SK-N-SH (cell line): Measurements from ENCODE around the gene CELF5.

ENCODE experiments used
- CHD2 ChIP-seq: fragments of 150-350 bp; IDR thresholded peaks from 2 replicates; pipeline ENCODE4 v1.6.1; 2018; ENCODE audit warnings: low read length; ENCODE audit not compliant: partially characterized antibody
- CTCF ChIP-seq: fragments of 200-600 bp; sonication (generic); IDR thresholded peaks from 2 replicates; pipeline ENCODE4 v1.6.1; 2017; ENCODE audit warnings: antibody characterized with exemption, mild to moderate bottlenecking, moderate library complexity
- EP300 ChIP-seq, 2 experiments: IDR thresholded peaks; 2 replicates each; pipeline versions ENCODE4 v1.4.0 to v1.6.1; 2012; ENCODE audit warnings: borderline replicate concordance in 1 of 2, low read depth in 1 of 2, low read length in 1 of 2
- GABPA ChIP-seq: IDR thresholded peaks from 2 replicates; pipeline ENCODE4 v1.4.0; 2012; ENCODE audit warnings: low read depth, mild to moderate bottlenecking
- JUND ChIP-seq: IDR thresholded peaks from 2 replicates; pipeline ENCODE4 v1.4.0; 2012
- MEF2A ChIP-seq: IDR thresholded peaks from 2 replicates; pipeline ENCODE4 v1.4.0; 2012; ENCODE audit warnings: low read depth, borderline replicate concordance
- NFIC ChIP-seq: IDR thresholded peaks from 2 replicates; pipeline ENCODE4 v1.4.0; 2012; ENCODE audit warnings: borderline replicate concordance
- POLR2AphosphoS5 ChIP-seq: IDR thresholded peaks from 2 replicates; pipeline ENCODE4 v1.6.1; 2012; ENCODE audit warnings: low read depth, low read length
- TAF1 ChIP-seq: IDR thresholded peaks from 2 replicates; pipeline ENCODE4 v1.6.1; 2012; ENCODE audit warnings: low read depth, mild to moderate bottlenecking, low read length, moderate library complexity, borderline replicate concordance
- TEAD4 ChIP-seq: IDR thresholded peaks from 2 replicates; pipeline ENCODE4 v1.4.0; 2012; ENCODE audit warnings: mild to moderate bottlenecking, borderline replicate concordance; ENCODE audit not compliant: insufficient read depth
- TF ChIP-seq, protein P1 (sequence below): IDR thresholded peaks from 2 replicates; pipeline ENCODE4 v1.4.0; 2012; ENCODE audit warnings: low read depth
- TF ChIP-seq, protein P2 (sequence below): IDR thresholded peaks from 2 replicates; pipeline ENCODE4 v1.6.1; 2012; ENCODE audit warnings: mild to moderate bottlenecking, low read depth, low read length, moderate library complexity

DNA sequence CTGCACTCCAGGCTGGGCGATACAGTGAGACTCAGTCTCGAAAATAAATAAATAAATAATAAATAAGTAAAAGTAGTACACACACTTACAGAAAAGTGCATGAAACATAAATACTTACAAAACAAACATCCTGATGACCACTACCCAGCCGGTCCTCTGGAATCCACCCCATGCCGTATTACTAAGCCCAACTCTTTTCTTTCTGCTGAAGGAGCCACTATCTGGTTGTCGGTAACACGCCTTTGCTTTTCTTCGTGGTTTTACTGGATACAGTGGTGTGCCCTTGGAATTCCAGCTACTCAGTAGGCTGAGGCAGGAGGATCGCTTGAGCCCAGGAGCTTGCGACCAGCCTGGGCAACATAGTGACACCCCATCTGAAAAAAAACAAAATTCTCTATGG lies 39.4 kb downstream of the CELF5 start:
- TF ChIP-seq NFIC: no peak
- TF ChIP-seq JUND: no peak
- no peak for TF ChIP-seq CTCF
- no peak for TF ChIP-seq TAF1
- TF ChIP-seq, protein P1, sequence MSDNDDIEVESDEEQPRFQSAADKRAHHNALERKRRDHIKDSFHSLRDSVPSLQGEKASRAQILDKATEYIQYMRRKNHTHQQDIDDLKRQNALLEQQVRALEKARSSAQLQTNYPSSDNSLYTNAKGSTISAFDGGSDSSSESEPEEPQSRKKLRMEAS: no peak
- no peak for TF ChIP-seq GABPA
- TF ChIP-seq EP300 (IDR thresholded peaks at IDR 0.05; ENCODE audit: borderline replicate concordance in 1 of 2, low read depth in 1 of 2, low read length in 1 of 2): no peak
- TF ChIP-seq TEAD4: no peak
- no peak for TF ChIP-seq POLR2AphosphoS5
- TF ChIP-seq, protein P2, sequence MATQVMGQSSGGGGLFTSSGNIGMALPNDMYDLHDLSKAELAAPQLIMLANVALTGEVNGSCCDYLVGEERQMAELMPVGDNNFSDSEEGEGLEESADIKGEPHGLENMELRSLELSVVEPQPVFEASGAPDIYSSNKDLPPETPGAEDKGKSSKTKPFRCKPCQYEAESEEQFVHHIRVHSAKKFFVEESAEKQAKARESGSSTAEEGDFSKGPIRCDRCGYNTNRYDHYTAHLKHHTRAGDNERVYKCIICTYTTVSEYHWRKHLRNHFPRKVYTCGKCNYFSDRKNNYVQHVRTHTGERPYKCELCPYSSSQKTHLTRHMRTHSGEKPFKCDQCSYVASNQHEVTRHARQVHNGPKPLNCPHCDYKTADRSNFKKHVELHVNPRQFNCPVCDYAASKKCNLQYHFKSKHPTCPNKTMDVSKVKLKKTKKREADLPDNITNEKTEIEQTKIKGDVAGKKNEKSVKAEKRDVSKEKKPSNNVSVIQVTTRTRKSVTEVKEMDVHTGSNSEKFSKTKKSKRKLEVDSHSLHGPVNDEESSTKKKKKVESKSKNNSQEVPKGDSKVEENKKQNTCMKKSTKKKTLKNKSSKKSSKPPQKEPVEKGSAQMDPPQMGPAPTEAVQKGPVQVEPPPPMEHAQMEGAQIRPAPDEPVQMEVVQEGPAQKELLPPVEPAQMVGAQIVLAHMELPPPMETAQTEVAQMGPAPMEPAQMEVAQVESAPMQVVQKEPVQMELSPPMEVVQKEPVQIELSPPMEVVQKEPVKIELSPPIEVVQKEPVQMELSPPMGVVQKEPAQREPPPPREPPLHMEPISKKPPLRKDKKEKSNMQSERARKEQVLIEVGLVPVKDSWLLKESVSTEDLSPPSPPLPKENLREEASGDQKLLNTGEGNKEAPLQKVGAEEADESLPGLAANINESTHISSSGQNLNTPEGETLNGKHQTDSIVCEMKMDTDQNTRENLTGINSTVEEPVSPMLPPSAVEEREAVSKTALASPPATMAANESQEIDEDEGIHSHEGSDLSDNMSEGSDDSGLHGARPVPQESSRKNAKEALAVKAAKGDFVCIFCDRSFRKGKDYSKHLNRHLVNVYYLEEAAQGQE: no peak
- no peak for TF ChIP-seq CHD2
- TF ChIP-seq MEF2A: no peak
